Sigmoid colon (tissue), 4 donors: Measurements from ENCODE around the gene KRTCAP3.

ENCODE experiments used
- POLR2A ChIP-seq, 2 donors: fragments of 450-650 bp; IDR thresholded peaks; one replicate each; pipeline ENCODE4 v1.6.1; 2016; ENCODE audit warnings: antibody characterized with exemption in 2 of 2, mild to moderate bottlenecking in 2 of 2, moderate library complexity in 2 of 2
- POLR2AphosphoS5 ChIP-seq, 4 donors: sonication (generic); formaldehyde crosslinking; IDR thresholded peaks; one replicate each; pipeline ENCODE4 v1.6.1; 2017; ENCODE audit warnings: antibody characterized with exemption in 4 of 4
- TF ChIP-seq, protein P1 (sequence below), 4 experiments: fragments of 450-650 bp in 3 of 4; fragments of 200-600 bp in 1 of 4; IDR thresholded peaks; one replicate each; pipeline ENCODE4 v1.5.1; 2016 to 2019; ENCODE audit warnings: antibody characterized with exemption in 4 of 4, mild to moderate bottlenecking in 3 of 4, moderate library complexity in 2 of 4

DNA sequence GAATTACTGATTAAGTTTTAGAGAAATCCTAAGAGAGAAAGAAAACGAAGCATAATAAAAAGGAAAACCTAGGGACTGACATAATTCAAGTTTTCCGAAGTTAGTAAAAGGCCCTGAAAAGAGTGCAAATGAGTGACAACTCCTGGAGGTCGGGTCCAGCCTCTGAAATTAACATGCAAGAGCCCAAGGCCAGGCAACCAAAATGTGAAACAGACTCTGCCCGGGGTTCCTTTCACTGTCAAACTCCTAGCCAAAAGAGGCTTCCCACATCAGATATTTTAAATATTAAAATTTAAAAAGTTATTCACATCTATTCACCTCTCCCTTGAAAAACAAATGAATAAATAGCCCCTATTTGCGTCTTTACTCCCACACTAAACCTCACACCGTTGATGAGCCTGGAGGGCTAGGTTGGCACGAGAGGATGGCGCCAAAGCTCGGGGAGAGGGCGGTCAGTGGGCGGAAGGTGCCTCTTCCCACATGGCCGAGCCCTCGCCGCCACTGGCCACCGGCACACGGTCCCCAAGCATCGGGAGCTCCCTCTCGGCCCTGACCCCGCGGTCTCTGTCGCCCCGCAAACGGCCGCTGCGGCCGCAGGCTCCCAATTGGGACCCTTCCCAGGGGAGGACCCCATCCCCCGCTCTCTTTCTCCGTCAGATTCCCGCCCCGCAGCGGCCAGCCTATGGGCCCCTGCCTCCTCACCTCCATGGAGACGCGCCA lies 33.4 kb upstream of the KRTCAP3 start:
- TF ChIP-seq POLR2AphosphoS5 (IDR thresholded peaks at IDR 0.05) (no peak), POLR2A (IDR thresholded peaks at IDR 0.05) (no peak)
- TF ChIP-seq, protein P1, sequence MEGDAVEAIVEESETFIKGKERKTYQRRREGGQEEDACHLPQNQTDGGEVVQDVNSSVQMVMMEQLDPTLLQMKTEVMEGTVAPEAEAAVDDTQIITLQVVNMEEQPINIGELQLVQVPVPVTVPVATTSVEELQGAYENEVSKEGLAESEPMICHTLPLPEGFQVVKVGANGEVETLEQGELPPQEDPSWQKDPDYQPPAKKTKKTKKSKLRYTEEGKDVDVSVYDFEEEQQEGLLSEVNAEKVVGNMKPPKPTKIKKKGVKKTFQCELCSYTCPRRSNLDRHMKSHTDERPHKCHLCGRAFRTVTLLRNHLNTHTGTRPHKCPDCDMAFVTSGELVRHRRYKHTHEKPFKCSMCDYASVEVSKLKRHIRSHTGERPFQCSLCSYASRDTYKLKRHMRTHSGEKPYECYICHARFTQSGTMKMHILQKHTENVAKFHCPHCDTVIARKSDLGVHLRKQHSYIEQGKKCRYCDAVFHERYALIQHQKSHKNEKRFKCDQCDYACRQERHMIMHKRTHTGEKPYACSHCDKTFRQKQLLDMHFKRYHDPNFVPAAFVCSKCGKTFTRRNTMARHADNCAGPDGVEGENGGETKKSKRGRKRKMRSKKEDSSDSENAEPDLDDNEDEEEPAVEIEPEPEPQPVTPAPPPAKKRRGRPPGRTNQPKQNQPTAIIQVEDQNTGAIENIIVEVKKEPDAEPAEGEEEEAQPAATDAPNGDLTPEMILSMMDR (IDR thresholded peaks at IDR 0.05): no peak
